Activated T-cell treated with anti-CD3 and anti-CD28 coated beads, Interleukin-2, amount 50 U/mL, for 1 hour (primary cell): ENCODE results near the gene C19orf67.

Experiments
- DNase-seq: peaks from one replicate; pipeline ENCODE4 v3.0.0-alpha.2; 2020

C19orf67 gene

DNA sequence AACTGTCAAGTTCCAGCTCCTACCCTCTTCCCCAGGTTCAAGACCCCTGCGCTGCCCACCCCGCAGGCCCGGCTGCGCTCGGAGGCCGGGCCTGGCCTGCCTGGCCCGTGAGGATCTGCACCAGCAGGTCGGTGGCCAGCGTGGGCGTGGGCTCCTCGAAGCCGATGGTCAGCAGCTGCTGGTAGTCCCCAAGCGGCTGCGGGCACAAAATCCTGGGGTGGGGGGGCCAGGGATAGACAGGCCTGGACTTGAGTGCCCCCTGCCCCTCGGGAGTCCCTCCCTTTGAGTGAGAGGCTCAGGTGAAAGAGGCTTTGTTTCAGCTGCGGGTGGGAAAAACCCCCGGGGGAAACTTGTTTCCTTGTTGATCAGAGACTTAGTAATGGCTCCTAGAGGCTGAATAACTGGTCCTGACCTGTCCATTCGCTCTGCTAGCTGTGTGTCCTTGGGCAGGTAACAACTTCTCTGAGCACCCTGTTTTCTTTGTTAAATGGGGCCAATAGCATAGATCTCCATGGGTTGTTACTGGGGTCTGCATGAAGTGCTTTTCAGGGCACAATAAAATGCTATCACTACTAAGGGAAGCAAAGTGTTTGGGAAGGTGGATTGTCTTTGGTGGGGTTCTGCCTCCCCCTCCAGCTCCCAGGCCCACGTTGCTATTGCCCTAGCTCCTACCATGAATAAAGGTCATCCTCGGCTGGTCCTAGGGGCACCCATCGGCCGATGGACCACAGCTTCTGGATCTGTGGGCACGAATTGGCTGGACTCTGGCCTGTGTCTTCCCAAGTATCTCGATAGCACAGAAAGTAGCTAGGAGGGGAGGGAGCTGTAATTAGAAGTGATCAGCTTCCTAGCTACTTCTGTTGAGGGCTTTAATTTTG is 3.5 kb downstream of the C19orf67 start:
- DNase-seq, result no peak

DNA sequence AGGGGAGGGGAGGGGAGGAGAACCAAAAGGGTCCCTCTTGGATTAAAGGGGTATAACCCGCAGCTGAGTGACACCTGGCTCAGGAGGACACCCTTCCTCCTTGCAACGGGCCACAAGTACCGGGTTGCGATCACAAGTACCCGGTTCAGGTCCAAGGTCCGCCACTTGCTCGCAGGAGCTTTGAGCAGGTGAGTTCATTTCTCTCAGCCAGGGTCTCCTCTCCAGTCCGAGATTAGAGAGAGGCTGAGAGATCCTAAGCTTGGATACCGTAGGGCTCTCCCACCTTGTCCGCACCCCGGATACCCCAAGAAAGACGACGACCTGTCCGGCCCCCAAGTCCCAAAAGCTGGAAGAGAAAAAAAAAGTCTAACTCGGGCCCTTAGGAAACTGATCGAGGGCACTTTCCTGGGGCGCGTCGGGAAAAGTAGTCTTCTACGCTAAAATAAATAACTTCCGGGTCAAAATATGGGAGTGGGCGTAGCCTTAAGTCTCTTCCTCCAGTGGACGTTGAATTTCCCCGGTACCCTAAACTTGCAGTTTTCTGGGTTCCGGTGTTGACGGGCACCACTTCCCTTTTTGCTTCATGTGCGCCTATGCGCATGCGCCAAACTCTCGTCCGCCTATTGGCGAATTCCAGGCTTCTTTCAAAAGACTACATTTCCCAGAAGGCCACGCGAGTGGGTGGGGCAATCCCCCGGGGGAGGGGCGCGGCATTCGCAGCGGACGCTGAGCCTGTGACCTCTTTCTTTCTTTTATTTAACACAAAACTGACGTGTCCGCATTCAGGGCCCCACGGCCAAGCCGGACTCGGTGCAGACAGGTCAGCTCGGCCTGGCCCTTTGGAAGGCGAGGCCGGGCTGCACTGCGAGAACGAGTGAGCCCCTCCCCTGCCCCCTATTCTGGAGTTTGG is 4.4 kb downstream of the C19orf67 start:
- peak; percentile 99 for DNase-seq

DNA sequence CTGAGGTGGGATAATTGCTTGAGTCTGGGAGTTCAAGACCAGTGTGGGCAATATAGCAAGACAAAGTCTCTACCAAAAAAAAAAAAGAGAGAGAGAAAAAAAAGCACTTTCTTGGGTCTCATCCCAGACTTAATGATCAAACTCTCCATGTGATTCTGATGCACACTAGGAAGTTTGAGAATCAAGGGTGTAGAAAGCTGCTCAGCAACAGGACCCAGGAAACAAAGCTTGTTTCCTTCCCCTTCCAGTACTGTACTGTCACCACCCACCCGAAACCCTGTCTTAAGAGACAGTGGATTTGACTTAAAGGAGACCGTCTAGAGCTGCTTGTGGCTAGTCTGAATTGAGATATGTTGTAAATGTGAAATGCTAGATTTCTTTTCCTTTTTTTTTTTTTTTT is 7.2 kb downstream of the C19orf67 start:
- DNase-seq, result no peak

- DNase-seq, result no peak
Observed at GRCh38 chr19:14073925-14074838, 11.4 kb downstream of the C19orf67 start.

DNA sequence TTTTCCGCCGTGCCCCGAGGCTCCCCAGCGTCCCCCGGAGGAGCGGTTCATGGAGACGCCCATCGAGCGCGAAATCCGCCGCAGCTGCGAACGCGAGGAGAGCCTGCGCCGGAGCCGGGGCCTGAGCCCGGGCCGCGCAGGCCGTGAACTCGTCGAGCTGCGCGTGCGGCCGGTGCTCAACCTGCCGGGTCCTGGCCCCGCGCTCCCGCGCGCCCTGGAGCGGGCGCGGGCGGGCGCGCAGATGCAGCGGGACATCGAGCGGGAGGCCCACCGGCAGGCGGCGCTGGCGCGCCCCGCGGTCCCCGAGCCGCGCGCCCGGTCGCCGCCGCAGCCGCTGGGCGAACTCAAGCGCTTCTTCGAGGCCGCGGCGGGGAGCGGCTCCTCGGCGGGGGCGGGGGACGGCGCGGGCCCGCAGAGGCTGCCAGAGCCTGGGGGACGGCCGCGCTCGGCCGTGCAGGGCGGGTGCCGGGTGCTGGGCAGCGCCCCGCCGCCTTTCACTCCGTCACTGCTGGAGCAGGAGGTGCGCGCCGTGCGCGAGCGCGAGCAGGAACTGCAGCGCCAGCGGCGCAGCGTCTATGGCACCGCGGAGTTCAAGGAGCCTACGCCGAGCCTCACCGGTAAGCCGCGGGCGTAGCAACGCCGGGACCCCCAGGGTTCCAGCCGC is 12.2 kb downstream of the C19orf67 start:
- DNase-seq, result peak; percentile 89

DNA sequence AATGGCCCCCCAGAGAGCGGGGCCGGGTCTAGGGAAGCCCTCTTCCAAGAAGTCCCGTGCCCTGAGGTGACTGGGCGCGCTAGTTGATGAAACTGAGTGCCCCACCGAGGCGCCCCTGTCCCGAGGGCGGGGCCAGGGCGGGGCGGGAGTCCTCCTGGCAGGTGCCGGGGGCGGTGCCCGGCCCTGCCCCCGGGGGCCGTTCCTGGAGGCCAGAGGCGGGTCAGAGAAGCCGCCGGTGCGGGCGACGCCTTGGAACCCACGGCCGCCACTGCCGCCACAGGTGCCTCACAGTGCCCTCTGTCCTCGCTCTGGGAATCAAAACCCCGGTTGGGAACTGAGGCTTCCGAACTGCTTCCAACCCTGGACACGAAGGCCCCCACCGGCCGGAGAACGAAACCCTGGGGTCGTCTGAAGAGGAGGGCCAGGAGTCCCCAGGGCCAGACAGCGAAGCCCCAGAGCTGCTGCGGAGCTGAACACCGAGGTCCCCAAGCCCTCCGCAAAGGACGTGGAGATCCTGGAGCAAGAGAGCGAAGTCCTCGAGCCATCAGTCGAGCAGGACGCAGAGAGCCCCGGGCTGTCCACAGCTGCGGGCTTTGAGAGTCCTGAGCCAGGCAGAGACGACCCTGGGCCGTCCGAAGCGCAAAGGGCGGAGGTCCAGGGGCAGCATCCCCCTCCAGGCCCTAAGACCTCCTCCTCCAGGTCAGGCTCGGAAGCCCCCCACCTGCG is 12.9 kb downstream of the C19orf67 start, which contains the start of gene MISP3:
Gene MISP3 (plus strand): TSS at position 252 of the 726 bp plus-strand sequence. CDS start 524 bp downstream, outside the sequence.
- peak; percentile 56 for DNase-seq

DNA sequence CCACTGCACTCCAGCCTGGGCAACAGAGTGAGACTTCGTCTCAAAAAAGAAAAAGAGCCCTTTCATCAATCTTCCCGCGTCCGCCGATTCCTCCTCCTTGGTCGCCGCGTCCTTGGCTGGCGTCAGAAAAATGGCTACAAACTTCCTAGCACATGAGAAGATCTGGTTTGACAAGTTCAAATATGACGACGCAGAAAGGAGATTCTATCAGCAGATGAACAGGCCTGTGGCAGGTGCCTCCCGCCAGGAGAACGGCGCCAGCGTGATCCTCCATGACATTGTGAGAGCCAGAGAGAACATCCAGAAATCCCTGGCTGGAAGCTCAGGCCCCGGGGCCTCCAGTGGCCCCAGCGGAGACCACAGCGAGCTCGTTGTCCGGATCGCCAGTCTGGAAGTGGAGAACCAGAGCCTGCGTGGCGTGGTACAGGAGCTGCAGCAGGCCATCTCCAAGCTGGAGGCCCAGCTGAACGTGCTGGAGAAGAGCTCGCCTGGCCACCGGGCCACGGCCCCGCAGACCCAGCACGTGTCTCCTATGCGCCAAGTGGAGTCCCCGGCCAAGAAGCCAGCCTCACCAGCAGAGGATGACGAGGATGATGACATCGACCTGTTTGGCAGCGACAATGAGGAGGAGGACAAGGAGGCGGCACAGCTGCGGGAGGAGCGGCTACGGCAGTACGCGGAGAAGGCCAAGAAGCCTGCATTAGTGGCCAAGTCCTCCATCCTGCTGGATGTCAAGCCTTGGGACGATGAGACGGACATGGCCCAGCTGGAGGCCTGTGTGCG is 15.1 kb downstream of the C19orf67 start:
- no peak for DNase-seq

DNA sequence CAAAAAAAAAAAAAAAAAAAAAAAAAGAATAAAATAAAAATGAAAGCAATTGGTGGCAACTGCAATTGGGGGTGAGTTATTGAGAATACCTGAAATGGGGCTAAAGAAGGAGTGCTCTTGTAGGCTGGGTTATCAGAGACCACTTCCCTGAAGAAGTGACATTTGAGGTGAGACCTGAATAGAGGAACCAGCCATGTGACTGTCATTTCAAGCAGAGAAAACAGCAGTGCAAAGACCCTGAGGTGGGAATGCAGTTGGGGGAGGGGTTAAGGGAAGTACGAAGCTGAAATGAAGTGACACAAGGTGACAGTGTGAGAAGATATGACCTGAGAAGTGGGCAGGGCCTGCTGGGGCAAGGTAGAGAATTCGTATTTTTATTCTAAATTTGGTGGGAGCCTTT is 19.4 kb downstream of the C19orf67 start:
- DNase-seq, result no peak

GRCh38 chr19:14063105-14063504 is 22.5 kb downstream of the C19orf67 start:
- no peak for DNase-seq

DNA sequence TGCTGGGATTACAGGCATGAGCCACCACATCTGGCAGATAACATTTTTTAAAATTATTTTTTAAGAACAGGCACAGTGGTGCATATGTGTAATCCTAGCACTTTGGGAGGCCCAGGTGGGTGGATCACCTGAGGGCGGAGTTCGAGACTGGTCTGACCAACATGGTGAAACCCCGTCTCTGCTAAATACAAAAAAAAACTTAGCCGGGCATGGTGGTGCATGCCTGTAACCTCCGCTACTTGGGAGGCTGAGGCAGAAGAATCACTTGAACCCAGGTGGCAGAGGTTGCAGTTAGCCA is 23.1 kb downstream of the C19orf67 start:
- no peak for DNase-seq

DNA sequence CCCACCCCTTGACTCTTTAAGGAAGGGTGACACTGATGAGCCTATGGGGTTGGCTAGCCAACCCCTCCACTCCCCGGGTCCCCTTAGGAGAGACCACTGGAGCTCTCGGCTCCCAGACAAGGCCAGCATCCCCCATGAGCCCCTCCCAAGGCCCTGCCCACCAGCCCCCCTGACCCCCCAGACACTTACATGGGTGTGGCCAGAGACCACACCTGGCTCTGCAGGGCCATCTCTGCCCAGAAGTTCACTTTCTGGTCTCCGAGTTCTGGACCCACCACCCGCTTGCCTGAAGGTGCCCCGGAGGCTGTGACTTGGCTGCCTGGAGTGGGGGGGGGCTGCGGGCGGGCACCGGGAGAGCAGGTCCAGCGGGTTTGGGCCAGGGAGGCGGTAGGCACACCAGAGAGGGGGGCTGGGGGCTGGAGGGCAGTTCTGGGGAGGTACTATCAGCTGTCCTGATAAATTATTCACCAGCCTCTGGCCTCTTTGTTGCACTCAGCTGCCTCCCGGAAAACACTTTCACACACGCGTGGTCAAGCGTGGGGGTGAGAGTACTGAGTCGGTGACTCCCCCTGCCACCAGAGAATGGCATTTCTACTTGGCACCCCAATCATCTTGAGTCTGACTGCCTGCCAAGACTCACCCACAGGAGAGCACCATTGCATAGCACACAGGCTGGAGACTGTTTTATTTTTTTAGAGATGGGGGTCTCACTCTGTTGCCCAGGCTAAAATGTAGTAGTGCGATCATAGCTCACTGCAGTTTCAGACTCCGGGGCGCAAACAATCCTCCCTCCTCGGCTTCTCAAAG is 23.6 kb downstream of the C19orf67 start, which contains the start of gene PALM3:
Gene PALM3 (minus strand): TSS at position 326 of the 807 bp plus-strand sequence. CDS start 96 bp downstream, at position 230.
- DNase-seq, result no peak

- DNase-seq, result no peak
Observed at GRCh38 chr19:14061081-14061749, 24.4 kb downstream of the C19orf67 start.

- no peak for DNase-seq
Observed at GRCh38 chr19:14059652-14060155, 25.9 kb downstream of the C19orf67 start.

DNA sequence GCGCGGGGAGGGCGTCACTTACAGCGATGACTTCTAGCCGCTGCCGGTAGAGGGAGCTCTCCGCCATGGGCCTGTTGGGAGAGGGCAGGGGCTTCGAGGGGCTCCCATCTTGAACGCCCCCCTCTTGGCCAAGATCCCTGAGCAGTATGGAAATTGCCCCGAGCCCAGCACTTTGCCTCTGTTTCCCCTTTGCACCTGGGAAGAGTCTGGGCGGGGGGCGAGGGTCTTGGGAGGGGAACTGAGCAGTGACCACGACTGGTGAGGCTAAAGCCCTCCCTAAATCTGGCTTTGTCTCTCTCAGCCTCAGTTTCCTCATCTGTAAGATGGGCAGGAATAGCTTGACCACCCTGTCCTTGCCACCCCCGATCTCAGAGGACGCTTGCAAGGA is 26.5 kb downstream of the C19orf67 start:
- DNase-seq, result peak; percentile 67

GRCh38 chr19:14058182-14059092 is 27.1 kb downstream of the C19orf67 start:
- DNase-seq, result no peak

DNA sequence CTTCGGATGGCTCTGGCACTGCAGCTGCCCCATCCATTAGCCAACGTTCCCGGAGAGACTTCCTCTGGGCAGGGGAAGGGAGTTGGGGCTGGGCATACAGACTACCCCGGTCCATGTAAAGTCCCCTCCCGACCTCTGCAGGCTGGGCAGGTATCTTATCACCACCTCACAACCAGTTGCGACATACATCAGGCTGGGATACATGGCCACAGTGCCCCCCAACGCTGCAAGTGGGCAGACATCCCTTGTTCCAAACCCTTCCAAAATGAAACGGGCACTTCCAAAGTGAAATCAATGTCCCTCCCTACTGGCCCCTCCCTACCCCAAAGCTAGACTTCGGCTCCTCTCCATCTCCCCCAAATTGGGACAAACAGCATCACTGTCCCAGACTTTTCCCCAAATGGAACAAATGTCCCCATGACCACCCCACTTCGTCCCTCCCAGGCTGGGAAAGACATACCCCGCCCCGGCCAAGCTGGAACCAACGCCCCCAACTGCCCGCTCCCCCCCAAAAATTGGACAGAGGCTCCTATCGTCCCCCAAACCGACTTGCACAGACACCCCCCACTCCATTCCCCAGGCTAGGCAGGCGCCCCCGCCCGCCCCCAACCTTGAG is 28.7 kb downstream of the C19orf67 start:
- no peak for DNase-seq

GRCh38 chr19:14056069-14056666 is 29.4 kb downstream of the C19orf67 start:
- DNase-seq, result no peak
